ENCODE results near the gene INTS6.

The INTS6 gene

GRCh38 chr13:51348069-51348967 lies 104.5 kb downstream of the INTS6 start:
- no peak for TF ChIP-seq FOXM1 (IDR thresholded peaks at IDR 0.05; ENCODE audit: borderline replicate concordance)
- no peak for TF ChIP-seq FOXK2 (IDR thresholded peaks at IDR 0.05)
- TF ChIP-seq SP1 (IDR thresholded peaks at IDR 0.05): no peak
- TF ChIP-seq L3MBTL2 (conservative IDR thresholded peaks at IDR 0.05): no peak
- TF ChIP-seq SUZ12 (IDR thresholded peaks at IDR 0.05): no peak
- TF ChIP-seq PKNOX1 (IDR thresholded peaks at IDR 0.05): no peak
- no peak for TF ChIP-seq HDGF (IDR thresholded peaks at IDR 0.05; ENCODE audit: borderline replicate concordance)
- no peak for TF ChIP-seq NFRKB (IDR thresholded peaks at IDR 0.05)
- no peak for TF ChIP-seq BHLHE40 (IDR thresholded peaks at IDR 0.05; ENCODE audit: borderline replicate concordance)
- no peak for TF ChIP-seq ARNT (IDR thresholded peaks at IDR 0.05)
- no peak for TF ChIP-seq FOXA1 (IDR thresholded peaks at IDR 0.05)
- TF ChIP-seq ZNF384 (IDR thresholded peaks at IDR 0.05): no peak
- no peak for TF ChIP-seq ELF4 (IDR thresholded peaks at IDR 0.05)
- no peak for TF ChIP-seq TARDBP (IDR thresholded peaks at IDR 0.05)
- ChIA-PET POLR2A (no interaction called here), CTCF (no interaction called here)
- DNase-seq (ENCODE audit: extremely low spot score): no peak

DNA sequence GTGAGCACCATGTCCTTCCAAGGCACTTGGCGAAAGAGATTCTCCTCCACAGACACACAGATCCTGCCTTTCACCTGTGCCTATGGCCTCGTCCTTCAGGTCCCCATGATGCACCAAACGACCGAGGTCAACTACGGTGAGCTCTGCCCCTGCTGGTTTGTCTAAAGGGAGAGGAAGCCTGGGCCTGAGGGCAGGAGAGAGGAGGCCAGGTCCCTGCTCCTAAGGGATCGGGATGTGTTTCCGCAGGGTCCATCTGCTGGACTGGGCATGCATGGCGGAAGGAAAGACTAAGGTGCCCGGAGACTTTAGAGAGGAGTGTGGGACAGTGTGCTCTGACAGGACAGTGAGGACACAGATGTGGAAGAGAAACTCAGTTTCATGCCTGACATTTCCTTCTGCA lies 105.7 kb downstream of the INTS6 start:
- ChIA-PET CTCF (no interaction called here), POLR2A (no interaction called here)
- no peak for DNase-seq (ENCODE audit: extremely low spot score)
- TF ChIP-seq FOXA1 (IDR thresholded peaks at IDR 0.05): no peak
- TF ChIP-seq FOXM1 (IDR thresholded peaks at IDR 0.05; ENCODE audit: borderline replicate concordance): no peak

DNA sequence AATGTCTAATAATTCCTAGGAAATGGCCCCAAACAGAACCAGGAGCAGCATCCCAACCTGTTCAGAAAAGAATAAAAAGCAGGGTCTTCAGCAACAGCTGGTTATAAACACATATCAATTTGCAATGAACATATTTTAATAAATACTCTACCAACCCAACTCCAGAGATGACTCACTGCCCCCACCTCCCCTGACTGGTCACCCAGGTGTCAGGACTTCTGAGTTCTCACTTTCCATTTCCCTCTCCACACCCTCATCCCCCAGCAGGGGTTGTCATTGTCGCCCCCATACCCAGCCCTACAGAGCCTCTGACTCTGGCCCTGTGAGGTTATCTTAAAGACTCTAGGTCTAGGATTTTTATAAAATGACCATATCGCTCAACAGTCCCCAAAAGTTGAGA lies 106.4 kb downstream of the INTS6 start:
- TF ChIP-seq L3MBTL2 (conservative IDR thresholded peaks at IDR 0.05) (no peak), PKNOX1 (IDR thresholded peaks at IDR 0.05) (no peak), ZNF384 (IDR thresholded peaks at IDR 0.05) (no peak), CTBP1 (IDR thresholded peaks at IDR 0.05; ENCODE audit: borderline replicate concordance) (no peak), TARDBP (IDR thresholded peaks at IDR 0.05) (no peak), FOXA1 (IDR thresholded peaks at IDR 0.05) (no peak), BHLHE40 (IDR thresholded peaks at IDR 0.05; ENCODE audit: borderline replicate concordance) (no peak), ARNT (IDR thresholded peaks at IDR 0.05) (no peak), SUZ12 (IDR thresholded peaks at IDR 0.05) (no peak), FOXK2 (IDR thresholded peaks at IDR 0.05) (no peak), ELF4 (IDR thresholded peaks at IDR 0.05) (no peak), FOXM1 (IDR thresholded peaks at IDR 0.05; ENCODE audit: borderline replicate concordance) (no peak), HDGF (IDR thresholded peaks at IDR 0.05; ENCODE audit: borderline replicate concordance) (no peak), SP1 (IDR thresholded peaks at IDR 0.05) (no peak)
- CTCF ChIA-PET: no interaction called here
- POLR2A ChIA-PET: no interaction called here
- DNase-seq (ENCODE audit: extremely low spot score): no peak

- TF ChIP-seq SP1 (IDR thresholded peaks at IDR 0.05): no peak
- TF ChIP-seq SUZ12 (IDR thresholded peaks at IDR 0.05): no peak
- TF ChIP-seq HDGF (IDR thresholded peaks at IDR 0.05; ENCODE audit: borderline replicate concordance): no peak
- TF ChIP-seq TARDBP (IDR thresholded peaks at IDR 0.05): no peak
- TF ChIP-seq ZNF384 (IDR thresholded peaks at IDR 0.05): no peak
- no peak for TF ChIP-seq CTBP1 (IDR thresholded peaks at IDR 0.05; ENCODE audit: borderline replicate concordance)
- TF ChIP-seq FOXA1 (IDR thresholded peaks at IDR 0.05): no peak
- TF ChIP-seq L3MBTL2 (conservative IDR thresholded peaks at IDR 0.05): no peak
- TF ChIP-seq BHLHE40 (IDR thresholded peaks at IDR 0.05; ENCODE audit: borderline replicate concordance): no peak
- TF ChIP-seq FOXM1 (IDR thresholded peaks at IDR 0.05; ENCODE audit: borderline replicate concordance): no peak
- no peak for TF ChIP-seq NFRKB (IDR thresholded peaks at IDR 0.05)
- no peak for TF ChIP-seq ELF4 (IDR thresholded peaks at IDR 0.05)
- CTCF ChIA-PET: no interaction called here
- DNase-seq (ENCODE audit: extremely low spot score): no peak
- POLR2A ChIA-PET: no interaction called here
Measured at GRCh38 chr13:51343475-51343874, 109.4 kb downstream of the INTS6 start.

DNA sequence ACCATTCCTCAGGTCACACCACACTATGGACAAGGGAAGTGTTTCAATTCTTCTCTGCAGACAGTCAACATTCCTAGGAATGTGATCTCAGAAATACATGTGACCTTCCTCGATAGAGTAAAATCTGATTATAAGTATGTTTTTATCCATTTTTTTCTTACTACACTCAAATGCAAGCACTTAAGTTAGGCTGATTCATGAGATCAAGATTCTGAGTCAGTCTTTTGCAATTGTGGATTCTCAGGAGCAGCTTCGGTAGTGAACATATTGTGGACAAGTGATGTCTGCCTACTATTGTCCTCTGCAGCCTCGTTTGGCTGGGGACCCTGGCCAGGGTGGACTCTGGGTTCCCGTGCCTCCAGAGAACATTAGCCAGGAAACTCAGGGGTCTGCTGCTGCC lies 110.1 kb downstream of the INTS6 start:
- CTCF ChIA-PET: no interaction called here
- DNase-seq (ENCODE audit: extremely low spot score): no peak
- POLR2A ChIA-PET: no interaction called here
- TF ChIP-seq FOXM1 (IDR thresholded peaks at IDR 0.05; ENCODE audit: borderline replicate concordance): no peak
- no peak for TF ChIP-seq HDGF (IDR thresholded peaks at IDR 0.05; ENCODE audit: borderline replicate concordance)
- TF ChIP-seq ELF4 (IDR thresholded peaks at IDR 0.05): no peak
- TF ChIP-seq CTBP1 (IDR thresholded peaks at IDR 0.05; ENCODE audit: borderline replicate concordance): no peak

DNA sequence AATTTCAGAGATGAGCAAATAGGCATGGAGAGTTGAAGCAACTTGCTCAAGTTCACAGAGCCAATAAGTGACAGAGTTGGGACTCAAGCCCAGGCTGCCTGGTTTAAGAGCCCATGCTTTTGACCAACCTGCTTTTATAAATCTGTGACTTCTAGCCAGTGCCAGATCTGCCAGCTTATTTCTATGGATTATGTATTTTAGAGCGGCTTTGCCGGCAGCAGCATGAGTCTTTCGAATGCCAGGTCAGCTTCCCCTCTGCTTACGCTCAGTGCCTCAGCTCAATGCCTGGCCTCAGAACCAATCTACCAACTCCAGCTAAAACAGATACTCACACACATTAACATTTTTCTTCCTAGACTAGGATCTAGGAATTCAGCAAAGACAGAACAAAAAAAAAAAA lies 111.0 kb downstream of the INTS6 start:
- no peak for DNase-seq (ENCODE audit: extremely low spot score)
- no peak for TF ChIP-seq PKNOX1 (IDR thresholded peaks at IDR 0.05)
- TF ChIP-seq FOXA1 (IDR thresholded peaks at IDR 0.05): no peak
- no peak for TF ChIP-seq HDGF (IDR thresholded peaks at IDR 0.05; ENCODE audit: borderline replicate concordance)
- TF ChIP-seq L3MBTL2 (conservative IDR thresholded peaks at IDR 0.05): no peak
- no peak for TF ChIP-seq FOXM1 (IDR thresholded peaks at IDR 0.05; ENCODE audit: borderline replicate concordance)
- no peak for TF ChIP-seq SUZ12 (IDR thresholded peaks at IDR 0.05)
- TF ChIP-seq CTBP1 (IDR thresholded peaks at IDR 0.05; ENCODE audit: borderline replicate concordance): no peak
- ChIA-PET POLR2A (no interaction called here), CTCF (no interaction called here)

DNA sequence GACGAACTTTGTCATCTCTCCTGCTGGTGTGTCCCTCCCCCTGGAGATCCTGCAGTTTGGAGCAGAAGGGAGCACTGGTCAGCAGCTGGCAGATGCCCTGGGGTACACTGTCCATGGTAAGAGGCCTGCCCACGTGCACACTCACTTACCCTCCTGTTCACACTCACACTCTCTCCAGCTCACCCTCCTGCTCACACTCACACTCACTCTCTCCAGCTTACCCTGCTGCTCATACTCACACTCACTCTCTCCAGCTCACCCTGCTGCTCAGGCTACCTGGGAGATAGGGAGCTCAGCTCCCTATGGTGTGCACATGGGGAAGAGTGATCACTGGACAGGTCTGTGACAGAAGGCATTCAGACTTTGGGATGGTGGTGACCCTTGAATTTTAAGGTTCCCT lies 111.6 kb downstream of the INTS6 start:
- POLR2A ChIA-PET: no interaction called here
- CTCF ChIA-PET: no interaction called here
- TF ChIP-seq ZNF384 (IDR thresholded peaks at IDR 0.05) (no peak), BHLHE40 (IDR thresholded peaks at IDR 0.05; ENCODE audit: borderline replicate concordance) (no peak), SP1 (IDR thresholded peaks at IDR 0.05) (no peak), FOXM1 (IDR thresholded peaks at IDR 0.05; ENCODE audit: borderline replicate concordance) (no peak), L3MBTL2 (conservative IDR thresholded peaks at IDR 0.05) (no peak), TARDBP (IDR thresholded peaks at IDR 0.05) (no peak), LEF1 (IDR thresholded peaks at IDR 0.05; ENCODE audit: borderline replicate concordance) (no peak), ARNT (IDR thresholded peaks at IDR 0.05) (no peak), PKNOX1 (IDR thresholded peaks at IDR 0.05) (no peak), NFRKB (IDR thresholded peaks at IDR 0.05) (no peak), FOXK2 (IDR thresholded peaks at IDR 0.05) (no peak), ELF4 (IDR thresholded peaks at IDR 0.05) (no peak)
- no peak for DNase-seq (ENCODE audit: extremely low spot score)

Measured in HEK293T (cell line).